ENCODE measurements around the gene CFAP100. TPM values are rescaled to one million over a fixed set of nuclear protein-coding genes. Genes with fewer than 3 reads are reported as not detected.

The CFAP100 gene
- polyA plus RNA-seq, 3 donors: not detected

- H3K4me2 ChIP-seq (replicated peaks; ENCODE audit: extremely low read depth, low read length, poor library complexity, severe bottlenecking): no peak overlapping the region
- Mint-ChIP-seq H3K4me3 (no peak overlapping the region), H3K27ac (peak overlapping the region in 1 of 7 donors; percentile 41), H3K36me3 (no peaks in the 10 kb centered on the region), H3K27me3 (ENCODE audit: low read depth in 3 of 3) (peaks cover 24 to 37% (median 30%) of the 10 kb centered on the region in 3 donors), H3K4me1 (peaks cover 2% of the 10 kb centered on the region), H3K9me3 (no peaks in the 10 kb centered on the region)
- H3K9me3 ChIP-seq (replicated peaks in 1 of 2; ENCODE audit: control insufficient read depth in 1 of 2, insufficient read depth in 1 of 2, low read length in 2 of 2): no peaks in the 10 kb centered on the region
- H4K20me1 ChIP-seq (ENCODE audit: insufficient read depth, low read length): no peaks in the 10 kb centered on the region
- H3K79me2 ChIP-seq (ENCODE audit: insufficient read depth, low read length): no peaks in the 10 kb centered on the region
- no peak overlapping the region for H3K9ac ChIP-seq (ENCODE audit: insufficient read depth, low read length, poor library complexity, severe bottlenecking)
- 89% methylated on average over 4 of the region's 9 CpGs for WGBS (ENCODE audit: insufficient coverage)
- no peak for DNase-seq
- intact Hi-C loops (cut with micrococcal nuclease): no loop called here
- peaks cover 3 to 33% of the 10 kb centered on the region in 2 donors for H3K27me3 ChIP-seq (ENCODE audit: control insufficient read depth in 2 of 2, insufficient read depth in 2 of 2, low read length in 2 of 2)
- no peaks in the 10 kb centered on the region for H3K36me3 ChIP-seq (replicated peaks in 1 of 2; ENCODE audit: control insufficient read depth in 1 of 2, insufficient read depth in 2 of 2, low read length in 2 of 2)
- H3K4me3 ChIP-seq (replicated peaks in 1 of 3; ENCODE audit: low read depth in 2 of 3, low read length in 3 of 3): no peak overlapping the region
- TF ChIP-seq CTCF (IDR thresholded peaks at IDR 0.05): no peak
- no peak overlapping the region for H3K27ac ChIP-seq (ENCODE audit: low read depth in 1 of 2, low read length in 2 of 2)
- H3K4me1 ChIP-seq (ENCODE audit: control insufficient read depth in 1 of 2, insufficient read depth in 2 of 2, low read length in 2 of 2): no peaks in the 10 kb centered on the region
- no peak overlapping the region for H2AFZ ChIP-seq (ENCODE audit: insufficient read depth, low read depth, low read length, poor library complexity, severe bottlenecking)
These were observed 30.5 kb upstream of the CFAP100 start for GRCh38 chr3:126364130-126364695.

- TF ChIP-seq CTCF (IDR thresholded peaks at IDR 0.05): no peak
- Histone ChIP-seq H3K9me3 (replicated peaks in 1 of 2; ENCODE audit: control insufficient read depth in 1 of 2, insufficient read depth in 1 of 2, low read length in 2 of 2) (no peaks in the 10 kb centered on the region), H3K4me1 (ENCODE audit: control insufficient read depth in 1 of 2, insufficient read depth in 2 of 2, low read length in 2 of 2) (no peaks in the 10 kb centered on the region), H2AFZ (ENCODE audit: insufficient read depth, low read depth, low read length, poor library complexity, severe bottlenecking) (no peak overlapping the region), H3K4me3 (replicated peaks in 1 of 3; ENCODE audit: low read depth in 2 of 3, low read length in 3 of 3) (no peak overlapping the region), H3K4me2 (replicated peaks; ENCODE audit: extremely low read depth, low read length, poor library complexity, severe bottlenecking) (no peak overlapping the region), H3K27ac (ENCODE audit: low read depth in 1 of 2, low read length in 2 of 2) (no peak overlapping the region), H3K79me2 (ENCODE audit: insufficient read depth, low read length) (no peaks in the 10 kb centered on the region), H3K27me3 (ENCODE audit: control insufficient read depth in 2 of 2, insufficient read depth in 2 of 2, low read length in 2 of 2) (peaks cover 3 to 27% of the 10 kb centered on the region in 2 donors), H3K9ac (ENCODE audit: insufficient read depth, low read length, poor library complexity, severe bottlenecking) (no peak overlapping the region), H4K20me1 (ENCODE audit: insufficient read depth, low read length) (no peaks in the 10 kb centered on the region), H3K36me3 (replicated peaks in 1 of 2; ENCODE audit: control insufficient read depth in 1 of 2, insufficient read depth in 2 of 2, low read length in 2 of 2) (no peaks in the 10 kb centered on the region)
- H3K4me3 Mint-ChIP-seq: no peak overlapping the region
- intact Hi-C loops (cut with micrococcal nuclease): no loop called here
- H3K27ac Mint-ChIP-seq: no peak overlapping the region
- no peaks in the 10 kb centered on the region for H3K36me3 Mint-ChIP-seq
- no peaks in the 10 kb centered on the region for H3K9me3 Mint-ChIP-seq
- 94% methylated on average over 2 of the region's 5 CpGs for WGBS (ENCODE audit: insufficient coverage)
- no peak for DNase-seq
- H3K4me1 Mint-ChIP-seq: peaks cover 2% of the 10 kb centered on the region
- H3K27me3 Mint-ChIP-seq (ENCODE audit: low read depth in 3 of 3): peaks cover 19 to 32% (median 26%) of the 10 kb centered on the region in 3 donors
These were observed 29.9 kb upstream of the CFAP100 start for GRCh38 chr3:126364731-126365301.

Data from CD14-positive monocyte (primary cell).